UCSD-AML1 (cell line): ENCODE measurements around the gene KRT14.
"Not testable (repeated sequence)": the region's sequence is repeated elsewhere in the genome, so short reads cannot be mapped to it uniquely, and the experiment has no call there.

Source experiments
- DNase-seq: peaks from one replicate; lab custom pipeline; 2025; ENCODE audit not compliant: unreplicated experiment; lab: John Stamatoyannopoulos, UW

Gene KRT14

GRCh38 chr17:41586863-41587495 lies at the start of gene KRT14:
Gene KRT14, minus strand, starts transcription at chr17:41586895. Its CDS starts 61 bp downstream, at chr17:41586834.
- no peak for DNase-seq

- no peak for DNase-seq
Observed at GRCh38 chr17:41635121-41636097, 48.7 kb upstream of the KRT14 start.

GRCh38 chr17:41634639-41635038 lies 47.9 kb upstream of the KRT14 start:
- no peak for DNase-seq

GRCh38 chr17:41633556-41634199 lies 47.0 kb upstream of the KRT14 start:
- no peak for DNase-seq

- no peak for DNase-seq
Observed at GRCh38 chr17:41632482-41633105, 45.9 kb upstream of the KRT14 start.

- no peak for DNase-seq
Observed at GRCh38 chr17:41631898-41632285, 45.2 kb upstream of the KRT14 start.

GRCh38 chr17:41631025-41631897 lies 44.6 kb upstream of the KRT14 start:
- DNase-seq, result no peak

- no peak for DNase-seq
Observed at GRCh38 chr17:41629826-41630670, 43.4 kb upstream of the KRT14 start.

- no peak for DNase-seq
Observed at GRCh38 chr17:41629316-41629715, 42.6 kb upstream of the KRT14 start.

- not testable (repeated sequence) for DNase-seq
Observed at GRCh38 chr17:41628621-41629255, 42.0 kb upstream of the KRT14 start.

GRCh38 chr17:41628073-41628370 lies 41.3 kb upstream of the KRT14 start:
- not testable (repeated sequence) for DNase-seq

GRCh38 chr17:41627316-41628072 lies 40.8 kb upstream of the KRT14 start:
- DNase-seq, result no peak

GRCh38 chr17:41626914-41627295 lies 40.2 kb upstream of the KRT14 start:
- DNase-seq, result not testable (repeated sequence)

GRCh38 chr17:41626028-41626913 lies 39.6 kb upstream of the KRT14 start:
- DNase-seq, result not testable (repeated sequence)

GRCh38 chr17:41625602-41626001 lies 38.9 kb upstream of the KRT14 start:
- peak; percentile 75 for DNase-seq

GRCh38 chr17:41624208-41625101 lies 37.8 kb upstream of the KRT14 start, which contains the start of gene KRT17:
Gene KRT17, minus strand, starts transcription at chr17:41624575. Its CDS starts 66 bp downstream, at chr17:41624509.
- no peak for DNase-seq
